Measurements from ENCODE around the gene TMEM272. TPM values are rescaled to one million over a fixed set of nuclear protein-coding genes. Genes with fewer than 3 reads are reported as not detected.
A peak's percentile ranks its signal among the peaks of the same experiment; 100 is the strongest.

Gene TMEM272
- polyA plus RNA-seq, 1 donor (not counting 4 experiments of a cell fraction or from before 2014, with no cell fraction given): not detected

- peaks cover 25% of the 10 kb centered on the region for H3K4me1 ChIP-seq (ENCODE audit: control insufficient read depth, extremely low read depth, insufficient read depth, low read length)
- H3K9me3 ChIP-seq (ENCODE audit: control insufficient read depth, low read depth, low read length): no peaks in the 10 kb centered on the region
- no peaks in the 10 kb centered on the region for H3K79me2 ChIP-seq (ENCODE audit: control insufficient read depth, insufficient read depth, low read length)
- dilution Hi-C loops (cut with MboI; ENCODE audit: extremely low pct_ligation_motif_present, low sequenced_read_pairs): no loop called here
- DNase-seq (ENCODE audit: low read depth, low spot score) (peak; percentile 67), FAIRE-seq (peak; percentile 84)
- TF ChIP-seq EZH2 (IDR thresholded peaks at IDR 0.05; ENCODE audit: low read length): no peak
- TF ChIP-seq CTCF (optimal IDR thresholded peaks at IDR 0.05 in 1 of 3, IDR thresholded peaks at IDR 0.05 in 1 of 3, conservative IDR thresholded peaks at IDR 0.05 in 1 of 3; ENCODE audit: extremely low read depth in 1 of 3, insufficient read depth in 2 of 3, low read length in 3 of 3): no peak
- H2AFZ ChIP-seq (ENCODE audit: control insufficient read depth, low read length): peak overlapping the region; percentile 37
- no peaks in the 10 kb centered on the region for H3K9me1 ChIP-seq (ENCODE audit: control insufficient read depth, extremely low read depth, insufficient read depth, low read length)
- H3K9ac ChIP-seq (ENCODE audit: control insufficient read depth, extremely low read depth, insufficient read depth, low read length): no peak overlapping the region
- no peak overlapping the region for H3K27ac ChIP-seq (ENCODE audit: control insufficient read depth, insufficient read depth, low read length)
- peak overlapping the region; percentile 80 for H3K4me2 ChIP-seq (ENCODE audit: control insufficient read depth, extremely low read depth, insufficient read depth, low read depth, low read length)
- no peaks in the 10 kb centered on the region for H4K20me1 ChIP-seq (ENCODE audit: control insufficient read depth, extremely low read depth, insufficient read depth, low read length)
- H3K4me3 ChIP-seq (ENCODE audit: control insufficient read depth in 2 of 3, extremely low read depth in 1 of 3, insufficient read depth in 2 of 3, low read depth in 1 of 3, low read length in 3 of 3): peak overlapping the region in 1 of 3 experiments; percentile 23
- H3K36me3 ChIP-seq (ENCODE audit: control insufficient read depth in 2 of 2, extremely low read depth in 1 of 2, insufficient read depth in 2 of 2, low read length in 2 of 2): no peaks in the 10 kb centered on the region
- peaks cover 24% of the 10 kb centered on the region for H3K27me3 ChIP-seq (ENCODE audit: control insufficient read depth, extremely low read depth, insufficient read depth, low read length)
Observed at GRCh38 chr13:51816604-51817249, 28.2 kb downstream of the TMEM272 start.

GRCh38 chr13:51815848-51816247 is 29.1 kb downstream of the TMEM272 start:
- TF ChIP-seq CTCF (optimal IDR thresholded peaks at IDR 0.05 in 1 of 3, IDR thresholded peaks at IDR 0.05 in 1 of 3, conservative IDR thresholded peaks at IDR 0.05 in 1 of 3; ENCODE audit: extremely low read depth in 1 of 3, insufficient read depth in 2 of 3, low read length in 3 of 3): peak in 1 of 3 experiments; percentile 15
- no peak for TF ChIP-seq EZH2 (IDR thresholded peaks at IDR 0.05; ENCODE audit: low read length)
- Histone ChIP-seq H3K4me2 (ENCODE audit: control insufficient read depth, extremely low read depth, insufficient read depth, low read depth, low read length) (peak overlapping the region; percentile 79), H3K9ac (ENCODE audit: control insufficient read depth, extremely low read depth, insufficient read depth, low read length) (no peak overlapping the region), H3K9me1 (ENCODE audit: control insufficient read depth, extremely low read depth, insufficient read depth, low read length) (no peaks in the 10 kb centered on the region), H4K20me1 (ENCODE audit: control insufficient read depth, extremely low read depth, insufficient read depth, low read length) (no peaks in the 10 kb centered on the region), H3K4me3 (ENCODE audit: control insufficient read depth in 2 of 3, extremely low read depth in 1 of 3, insufficient read depth in 2 of 3, low read depth in 1 of 3, low read length in 3 of 3) (no peak overlapping the region), H3K36me3 (ENCODE audit: control insufficient read depth in 2 of 2, extremely low read depth in 1 of 2, insufficient read depth in 2 of 2, low read length in 2 of 2) (no peaks in the 10 kb centered on the region), H3K27me3 (ENCODE audit: control insufficient read depth, extremely low read depth, insufficient read depth, low read length) (peaks cover 21% of the 10 kb centered on the region), H2AFZ (ENCODE audit: control insufficient read depth, low read length) (no peak overlapping the region), H3K9me3 (ENCODE audit: control insufficient read depth, low read depth, low read length) (no peaks in the 10 kb centered on the region), H3K4me1 (ENCODE audit: control insufficient read depth, extremely low read depth, insufficient read depth, low read length) (peaks cover 25% of the 10 kb centered on the region), H3K27ac (ENCODE audit: control insufficient read depth, insufficient read depth, low read length) (no peak overlapping the region), H3K79me2 (ENCODE audit: control insufficient read depth, insufficient read depth, low read length) (no peaks in the 10 kb centered on the region)
- no peak for FAIRE-seq
- no peak for DNase-seq (ENCODE audit: low read depth, low spot score)
- dilution Hi-C loops (cut with MboI; ENCODE audit: extremely low pct_ligation_motif_present, low sequenced_read_pairs): no loop called here
